B cell (primary cell): ENCODE measurements around the gene PCDHA7.

Experiments used
- CTCF ChIP-seq: fragments of 200-600 bp; IDR thresholded peaks from one replicate; pipeline ENCODE4 v1.8.0; 2022; ENCODE audit warnings: antibody characterized with exemption, mild to moderate bottlenecking
- EZH2 ChIP-seq: IDR thresholded peaks from 2 replicates; pipeline ENCODE4 v1.6.1; 2012; ENCODE audit warnings: borderline replicate concordance, low read depth, mild to moderate bottlenecking, moderate library complexity, low read length; ENCODE audit not compliant: insufficient read depth, poor library complexity, severe bottlenecking

- no peak for TF ChIP-seq CTCF
- no peak for TF ChIP-seq EZH2
Observed at GRCh38 chr5:140791089-140791488, 43.0 kb upstream of the PCDHA7 start.
